Ascending aorta (tissue), 2 donors: ENCODE results near the gene ZNF789. TPM values are rescaled to one million over a fixed set of nuclear protein-coding genes. Genes with fewer than 3 reads are reported as not detected.

Experiments
- DNase-seq, 2 donors: peaks; one replicate each; pipeline ENCODE4 v3.0.0-alpha.2; 2019; ENCODE audit warnings: low spot score in 2 of 2
- H3K27ac ChIP-seq, 2 donors: fragments of 200-600 bp; sonication (generic); one replicate each; pipeline ENCODE4 v1.5.1; 2016 to 2017; ENCODE audit warnings: mild to moderate bottlenecking in 1 of 2
- H3K27me3 ChIP-seq: fragments of 200-600 bp; sonication (generic); one replicate; pipeline ENCODE4 v1.5.1; 2017
- H3K36me3 ChIP-seq, 2 donors: fragments of 200-600 bp; sonication (generic); one replicate each; pipeline ENCODE4 v1.5.1; 2016
- H3K4me1 ChIP-seq, 2 donors: fragments of 200-600 bp; sonication (generic); one replicate each; pipeline ENCODE4 v1.5.1; 2016 to 2017; ENCODE audit warnings: mild to moderate bottlenecking in 1 of 2
- H3K4me3 ChIP-seq, 2 donors: fragments of 200-600 bp; sonication (generic); one replicate each; pipeline ENCODE4 v1.5.1; 2016 to 2017; ENCODE audit warnings: mild to moderate bottlenecking in 1 of 2
- H3K9me3 ChIP-seq, 2 donors: fragments of 200-600 bp; sonication (generic); one replicate each; pipeline ENCODE4 v1.5.1; 2016
- CTCF ChIP-seq, 3 experiments: fragments of 200-600 bp in 2 of 3; fragments of 450-650 bp in 1 of 3; sonication (generic) in 2 of 3; IDR thresholded peaks; one replicate each; pipeline ENCODE4 v1.5.1; 2016 to 2019; ENCODE audit warnings: antibody characterized with exemption in 3 of 3, mild to moderate bottlenecking in 1 of 3, moderate library complexity in 1 of 3
- intact Hi-C: fragments of 100-400 bp; cut with DNase I; formaldehyde crosslinking; loops from one replicate; pipeline ENCODE4 v1.15.1; 2023
- total RNA-seq: library from RNA; depleted of rRNA; stranded (reverse); fragments of >200 nt; gene quantifications from one replicate; pipeline ENCODE4 v1.1.0, GENCODE V29; 2016

The ZNF789 gene
- total RNA-seq, 1 donor from 2014 or later: 4.2 TPM

GRCh38 chr7:99447943-99448342 is 24.7 kb upstream of the ZNF789 start:
- H3K36me3 ChIP-seq: peaks cover 61 to 76% of the 10 kb centered on the region in 2 donors
- TF ChIP-seq CTCF (IDR thresholded peaks at IDR 0.05): no peak
- H3K4me1 ChIP-seq: no peaks in the 10 kb centered on the region

GRCh38 chr7:99448855-99449254 is 23.8 kb upstream of the ZNF789 start:
- Histone ChIP-seq H3K9me3 (no peaks in the 10 kb centered on the region), H3K27ac (no peak overlapping the region), H3K4me3 (no peak overlapping the region), H3K27me3 (no peaks in the 10 kb centered on the region), H3K36me3 (peaks cover 62 to 80% of the 10 kb centered on the region in 2 donors), H3K4me1 (no peaks in the 10 kb centered on the region)
- TF ChIP-seq CTCF (IDR thresholded peaks at IDR 0.05): no peak
- DNase-seq: no peak
- intact Hi-C loops: no loop called here

More at GRCh38 chr7:99447943-99448342, 24.7 kb upstream of the ZNF789 start:
- H3K27me3 ChIP-seq: no peaks in the 10 kb centered on the region
- DNase-seq: no peak
- no peak overlapping the region for H3K4me3 ChIP-seq
- H3K9me3 ChIP-seq: no peaks in the 10 kb centered on the region
- H3K27ac ChIP-seq: no peak overlapping the region
- intact Hi-C loops: no loop called here

GRCh38 chr7:99449326-99449725 is 23.4 kb upstream of the ZNF789 start:
- Histone ChIP-seq H3K4me1 (no peaks in the 10 kb centered on the region), H3K9me3 (no peaks in the 10 kb centered on the region), H3K4me3 (no peak overlapping the region), H3K36me3 (peaks cover 67 to 85% of the 10 kb centered on the region in 2 donors), H3K27ac (no peak overlapping the region), H3K27me3 (no peaks in the 10 kb centered on the region)
- intact Hi-C loops: no loop called here
- DNase-seq: no peak
- no peak for TF ChIP-seq CTCF (IDR thresholded peaks at IDR 0.05)

- Histone ChIP-seq H3K27me3 (no peaks in the 10 kb centered on the region), H3K4me1 (no peaks in the 10 kb centered on the region), H3K27ac (no peak overlapping the region), H3K36me3 (peaks cover 72 to 90% of the 10 kb centered on the region in 2 donors), H3K4me3 (no peak overlapping the region), H3K9me3 (no peaks in the 10 kb centered on the region)
- DNase-seq: no peak
- intact Hi-C loops: no loop called here
- TF ChIP-seq CTCF (IDR thresholded peaks at IDR 0.05): no peak
Observed at GRCh38 chr7:99451936-99452335, 20.8 kb upstream of the ZNF789 start.

GRCh38 chr7:99452541-99452940 is 20.1 kb upstream of the ZNF789 start:
- intact Hi-C loops: no loop called here
- Histone ChIP-seq H3K9me3 (no peaks in the 10 kb centered on the region), H3K4me1 (no peaks in the 10 kb centered on the region), H3K27me3 (no peaks in the 10 kb centered on the region), H3K36me3 (peaks cover 77 to 93% of the 10 kb centered on the region in 2 donors), H3K27ac (no peak overlapping the region), H3K4me3 (no peak overlapping the region)
- no peak for TF ChIP-seq CTCF (IDR thresholded peaks at IDR 0.05)
- no peak for DNase-seq

GRCh38 chr7:99453105-99453504 is 19.6 kb upstream of the ZNF789 start:
- DNase-seq: no peak
- intact Hi-C loops: no loop called here
- H3K9me3 ChIP-seq: no peaks in the 10 kb centered on the region
- TF ChIP-seq CTCF (IDR thresholded peaks at IDR 0.05): no peak
- no peaks in the 10 kb centered on the region for H3K27me3 ChIP-seq
- no peaks in the 10 kb centered on the region for H3K4me1 ChIP-seq
- H3K36me3 ChIP-seq: peaks cover 77 to 93% of the 10 kb centered on the region in 2 donors
- H3K27ac ChIP-seq: no peak overlapping the region
- no peak overlapping the region for H3K4me3 ChIP-seq
